OCI-LY3 (cell line): ENCODE measurements around the gene UBE2QL1.

Experiments used
- CTCF ChIP-seq: fragments of 200-600, 300-600 bp; sonication (generic); IDR thresholded peaks from 2 replicates; pipeline ENCODE4 v1.5.1; 2014; ENCODE audit warnings: antibody characterized with exemption, low read length, low read depth
- EZH2phosphoT487 ChIP-seq: fragments of 200-600 bp; shearing (Covaris generic); IDR thresholded peaks from 2 replicates; pipeline ENCODE4 v1.6.1; 2018; ENCODE audit warnings: antibody characterized with exemption, mixed run types, low read depth

GRCh38 chr5:6452622-6453504 lies 4.2 kb downstream of the UBE2QL1 start:
- TF ChIP-seq CTCF (no peak), EZH2phosphoT487 (no peak)
